Measurements from ENCODE around the gene ARHGAP31.
"Not testable (repeated sequence)": the region's sequence is repeated elsewhere in the genome, so short reads cannot be mapped to it uniquely, and the experiment has no call there.

ARHGAP31 gene

GRCh38 chr3:119352034-119352609 is 57.9 kb downstream of the ARHGAP31 start:
- FAIRE-seq = no peak
- TF ChIP-seq CTCF (IDR thresholded peaks at IDR 0.05; ENCODE audit: insufficient read depth, missing control alignments) = no peak
- no peak for DNase-seq (ENCODE audit: insufficient read length, low spot score)

DNA sequence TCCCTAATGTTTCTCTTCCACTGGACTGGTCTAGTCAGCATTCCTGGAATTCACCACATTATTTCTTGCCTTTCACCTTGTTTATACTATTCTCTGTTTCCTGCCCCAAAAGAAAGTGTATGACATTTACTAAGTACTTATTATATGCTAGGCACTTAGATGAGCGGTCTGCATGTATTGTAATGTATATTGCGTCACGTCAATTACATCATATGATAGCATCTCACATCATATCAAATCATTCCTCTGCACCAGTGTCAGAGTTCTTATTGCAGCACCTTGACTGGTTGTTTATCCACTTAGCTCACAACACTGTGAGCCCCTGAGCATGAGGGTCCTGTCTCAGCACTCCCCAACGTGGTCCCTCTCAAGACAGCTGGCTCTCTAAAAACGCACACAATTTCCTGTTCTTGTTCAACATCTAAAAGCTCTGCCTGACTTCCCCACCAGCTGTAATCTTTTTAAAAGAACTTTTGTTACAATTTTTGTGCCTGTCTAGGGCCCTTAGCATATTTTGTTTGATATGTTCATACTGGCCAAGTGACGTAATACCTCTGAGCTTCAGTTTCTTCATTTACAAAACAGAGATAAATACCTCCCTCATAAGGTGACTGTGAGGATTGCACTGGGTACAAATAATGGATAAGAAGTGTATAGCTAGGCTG is 58.8 kb downstream of the ARHGAP31 start:
- peak; percentile 13 for TF ChIP-seq CTCF (IDR thresholded peaks at IDR 0.05; ENCODE audit: insufficient read depth, missing control alignments)
- no peak for FAIRE-seq
- no peak for DNase-seq (ENCODE audit: insufficient read length, low spot score)

- not testable (repeated sequence) for FAIRE-seq; DNase-seq (ENCODE audit: insufficient read length, low spot score)
Measured at GRCh38 chr3:119355608-119356007, 61.4 kb downstream of the ARHGAP31 start.

GRCh38 chr3:119356646-119357045 is 62.5 kb downstream of the ARHGAP31 start:
- no peak for TF ChIP-seq CTCF (IDR thresholded peaks at IDR 0.05; ENCODE audit: insufficient read depth, missing control alignments)
- no peak for DNase-seq (ENCODE audit: insufficient read length, low spot score)
- no peak for FAIRE-seq

DNA sequence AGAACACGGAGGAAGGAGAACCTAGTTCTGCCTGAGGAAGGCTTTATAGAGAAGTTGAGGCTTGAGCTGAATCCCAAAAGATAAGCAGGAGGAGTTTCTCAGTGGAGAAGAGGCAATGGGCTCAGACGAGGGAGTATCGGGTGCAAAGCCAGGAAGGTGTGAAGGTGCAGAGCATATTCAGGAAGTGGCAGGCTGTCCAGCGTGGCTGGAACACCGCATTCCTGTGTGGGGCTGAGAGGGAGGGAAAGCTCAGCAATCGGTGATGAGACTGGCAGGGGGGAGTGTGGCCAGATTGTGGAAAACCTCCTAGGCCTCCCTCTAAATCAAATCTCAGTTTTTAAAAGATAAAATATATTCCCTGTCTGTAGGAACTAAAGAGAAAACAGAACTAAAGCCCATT is 63.0 kb downstream of the ARHGAP31 start:
- FAIRE-seq (no peak), DNase-seq (ENCODE audit: insufficient read length, low spot score) (no peak)
- TF ChIP-seq CTCF (IDR thresholded peaks at IDR 0.05; ENCODE audit: insufficient read depth, missing control alignments) = no peak

- TF ChIP-seq CTCF (IDR thresholded peaks at IDR 0.05; ENCODE audit: insufficient read depth, missing control alignments) = no peak
- no peak for FAIRE-seq
Measured at GRCh38 chr3:119359476-119360326, 65.5 kb downstream of the ARHGAP31 start.

DNA sequence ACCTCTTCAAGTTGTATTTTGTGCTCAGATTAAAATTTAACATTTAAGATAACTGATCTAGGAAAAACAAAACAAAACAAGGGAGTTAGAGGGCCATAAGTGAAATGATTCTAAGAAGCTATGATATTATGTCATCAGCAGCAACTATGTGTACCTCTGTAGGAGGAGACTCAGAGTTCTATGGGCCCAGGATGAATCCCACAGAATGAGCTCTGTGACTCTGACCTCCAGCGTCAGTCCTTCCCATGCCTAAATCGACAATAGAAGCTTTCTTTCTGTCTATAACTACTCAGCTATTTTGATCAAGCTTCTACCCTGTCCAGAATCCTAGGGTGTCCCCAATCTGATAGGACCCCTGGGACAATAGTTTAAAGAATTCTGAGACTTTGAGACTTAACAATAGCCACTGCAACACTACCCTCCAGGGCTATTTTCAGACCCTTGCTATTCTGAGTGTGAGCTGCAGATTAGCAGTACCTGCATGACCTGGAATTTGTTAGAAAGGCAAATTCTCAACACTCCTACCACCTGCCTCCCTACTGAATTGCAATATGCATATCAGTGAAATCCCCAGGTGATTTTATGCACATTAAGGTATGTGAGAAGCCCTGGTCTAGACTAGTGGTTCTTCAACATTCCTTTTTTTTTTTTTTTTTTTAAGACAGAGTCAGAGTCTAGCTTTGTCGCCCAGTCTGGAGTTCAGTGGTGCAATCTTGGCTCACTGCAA is 66.7 kb downstream of the ARHGAP31 start:
- DNase-seq (ENCODE audit: insufficient read length, low spot score) = no peak
- no peak for FAIRE-seq
- no peak for TF ChIP-seq CTCF (IDR thresholded peaks at IDR 0.05; ENCODE audit: insufficient read depth, missing control alignments)

More at GRCh38 chr3:119359476-119360326, 65.5 kb downstream of the ARHGAP31 start:
- DNase-seq (ENCODE audit: insufficient read length, low spot score) = no peak
